ENCODE results near the gene OPRM1.

DNA sequence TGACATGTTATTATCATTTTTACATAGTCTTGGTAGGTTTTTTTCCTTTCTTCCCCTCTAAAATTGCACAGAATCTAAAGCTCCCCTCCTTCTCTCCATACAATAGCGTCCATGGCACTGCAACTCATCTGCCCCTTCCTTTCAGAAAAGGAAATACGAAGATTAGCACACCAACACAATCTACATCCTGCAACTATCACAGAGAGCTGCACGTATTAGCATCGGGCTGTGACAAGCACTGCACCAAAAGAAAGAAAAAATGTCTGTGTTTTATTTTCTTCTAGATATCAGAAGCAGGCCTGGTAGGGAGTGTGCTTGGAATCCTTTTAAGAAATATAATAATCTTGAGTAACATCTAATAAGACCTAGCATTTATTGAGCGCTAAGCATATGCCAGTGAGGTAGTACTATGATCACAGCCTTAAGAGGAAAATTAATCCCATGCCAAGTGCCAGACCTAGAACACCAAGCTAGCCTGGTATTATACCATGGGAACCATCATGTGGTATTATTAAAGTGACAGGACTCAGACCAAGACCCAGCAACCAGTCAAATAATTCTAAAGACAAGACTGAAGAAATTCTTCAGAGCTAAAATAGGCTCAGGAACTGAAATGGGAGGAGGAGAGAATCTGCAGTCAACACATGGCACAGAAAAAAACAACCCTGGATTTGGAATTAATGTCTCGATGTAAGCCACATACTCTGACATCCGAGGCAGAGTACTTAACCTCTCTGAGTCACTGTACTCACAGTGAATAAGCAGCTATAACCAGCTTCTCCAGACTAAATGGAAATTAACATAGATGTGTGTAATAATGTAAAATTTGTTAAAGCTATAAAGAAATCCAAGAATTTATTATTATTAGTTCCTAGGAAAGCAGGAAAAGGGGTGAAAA is 193.2 kb downstream of the OPRM1 start:
- TF ChIP-seq GATA3 (IDR thresholded peaks at IDR 0.05; ENCODE audit: low read depth, low read length) (no peak), GATA2 (IDR thresholded peaks at IDR 0.05; ENCODE audit: low read depth, low read length) (no peak)

Measured in SH-SY5Y (cell line).